MM.1S (cell line): Measurements from ENCODE around the gene IL6ST.

Experiments
- EZH2 ChIP-seq: fragments of 300-600 bp; sonication (generic); optimal IDR thresholded peaks from 2 replicates; pipeline ENCODE3; 2017; ENCODE audit warnings: low read depth, mild to moderate bottlenecking, antibody characterized with exemption, low read length, mixed read lengths
- TF ChIP-seq, protein P1 (sequence below): fragments of 300-600 bp; sonication (generic); IDR thresholded peaks from 2 replicates; pipeline ENCODE4 v1.5.1; 2016; ENCODE audit warnings: antibody characterized with exemption, low read length, mixed read lengths

GRCh38 chr5:55965525-55965924 lies 29.2 kb downstream of the IL6ST start:
- TF ChIP-seq, protein P1, sequence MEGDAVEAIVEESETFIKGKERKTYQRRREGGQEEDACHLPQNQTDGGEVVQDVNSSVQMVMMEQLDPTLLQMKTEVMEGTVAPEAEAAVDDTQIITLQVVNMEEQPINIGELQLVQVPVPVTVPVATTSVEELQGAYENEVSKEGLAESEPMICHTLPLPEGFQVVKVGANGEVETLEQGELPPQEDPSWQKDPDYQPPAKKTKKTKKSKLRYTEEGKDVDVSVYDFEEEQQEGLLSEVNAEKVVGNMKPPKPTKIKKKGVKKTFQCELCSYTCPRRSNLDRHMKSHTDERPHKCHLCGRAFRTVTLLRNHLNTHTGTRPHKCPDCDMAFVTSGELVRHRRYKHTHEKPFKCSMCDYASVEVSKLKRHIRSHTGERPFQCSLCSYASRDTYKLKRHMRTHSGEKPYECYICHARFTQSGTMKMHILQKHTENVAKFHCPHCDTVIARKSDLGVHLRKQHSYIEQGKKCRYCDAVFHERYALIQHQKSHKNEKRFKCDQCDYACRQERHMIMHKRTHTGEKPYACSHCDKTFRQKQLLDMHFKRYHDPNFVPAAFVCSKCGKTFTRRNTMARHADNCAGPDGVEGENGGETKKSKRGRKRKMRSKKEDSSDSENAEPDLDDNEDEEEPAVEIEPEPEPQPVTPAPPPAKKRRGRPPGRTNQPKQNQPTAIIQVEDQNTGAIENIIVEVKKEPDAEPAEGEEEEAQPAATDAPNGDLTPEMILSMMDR: no peak
- no peak for TF ChIP-seq EZH2
